Measurements from ENCODE around the gene MLX. TPM values are rescaled to one million over a fixed set of nuclear protein-coding genes. Genes with fewer than 3 reads are reported as not detected.

The MLX gene
- total and polyA plus RNA-seq, 2 of the 8 experiments (the other 6 are each of a cell fraction or from before 2014, with no cell fraction given), result 27.0 to 27.5 TPM

- Histone ChIP-seq H3K18ac (ENCODE audit: extremely low read depth, low read length) (no peak overlapping the region), H2BK120ac (replicated peaks; ENCODE audit: low read depth, low read length) (no peak overlapping the region), H3K56ac (replicated peaks; ENCODE audit: insufficient read length, low read depth, low read length) (no peak overlapping the region), H4K91ac (replicated peaks; ENCODE audit: insufficient read length, low read length) (no peak overlapping the region), H3K79me2 (ENCODE audit: control insufficient read depth in 1 of 2, insufficient read depth in 2 of 2, low read length in 2 of 2) (no peaks in the 10 kb centered on the region), H3K4me1 (replicated peaks in 1 of 4; ENCODE audit: control insufficient read depth in 3 of 4, insufficient read depth in 4 of 4, low read length in 3 of 4) (peaks cover 0 to 7% (median 6%) of the 10 kb centered on the region in 4 experiments; a peak in 5 of 7 replicates), H2BK12ac (ENCODE audit: low read depth, low read length) (no peak overlapping the region), H3K36me3 (ENCODE audit: control insufficient read depth in 2 of 4, insufficient read depth in 4 of 4, low read length in 3 of 4) (no peaks in the 10 kb centered on the region), H4K8ac (ENCODE audit: extremely low read depth, insufficient read depth, low read length) (peak overlapping the region; percentile 57; the same call in 1 of the 2 replicates), H3K9me3 (ENCODE audit: insufficient read depth in 2 of 2, low read depth in 1 of 2, low read length in 1 of 2) (no peaks in the 10 kb centered on the region), H4K5ac (ENCODE audit: insufficient read length, low read depth, low read length) (no peak overlapping the region), H3K27me3 (replicated peaks in 1 of 4; ENCODE audit: control insufficient read depth in 3 of 4, extremely low read depth in 1 of 4, insufficient read depth in 3 of 4, low read length in 3 of 4) (peaks cover 0 to 6% (median 0%) of the 10 kb centered on the region in 4 experiments; a peak in 3 of 7 replicates), H3K27ac (ENCODE audit: low read depth, low read length) (no peak overlapping the region), H2AFZ (ENCODE audit: low read length) (peak overlapping the region; percentile 99; the same call in 1 of the 2 replicates), H2BK5ac (ENCODE audit: low read depth, low read length) (no peak overlapping the region), H3K4ac (replicated peaks; ENCODE audit: insufficient read length, low read depth, low read length) (no peak overlapping the region), H3K79me1 (ENCODE audit: low read depth, low read length) (no peaks in the 10 kb centered on the region), H3K9ac (replicated peaks in 1 of 4; ENCODE audit: extremely low read depth in 1 of 4, low read depth in 3 of 4, low read length in 3 of 4) (no peak overlapping the region), H3K4me2 (ENCODE audit: insufficient read depth in 1 of 2, low read depth in 2 of 2, low read length in 2 of 2) (peak overlapping the region; percentile 59 to 74), H2BK20ac (ENCODE audit: low read length) (no peak overlapping the region), H2BK15ac (ENCODE audit: low read length) (no peak overlapping the region), H2AK5ac (ENCODE audit: low read depth, low read length) (no peak overlapping the region), H4K20me1 (replicated peaks in 1 of 2; ENCODE audit: control insufficient read depth in 1 of 2, insufficient read depth in 2 of 2, low read length in 2 of 2) (no peaks in the 10 kb centered on the region), H3K23ac (ENCODE audit: insufficient read length) (no peak overlapping the region), H3K23me2 (ENCODE audit: low read depth, low read length) (peaks cover 5% of the 10 kb centered on the region), H3K4me3 (ENCODE audit: extremely low read depth in 1 of 4, insufficient read depth in 2 of 4, low read depth in 3 of 4, low read length in 4 of 4) (peak overlapping the region; percentile 10 to 59 (median 32); a peak in 6 of 8 replicates), H3K14ac (ENCODE audit: insufficient read length) (no peak overlapping the region)
- ChIA-PET POLR2A (ENCODE audit: partially characterized antibody) (no interaction called here), CTCF (ENCODE audit: partially characterized antibody) (interaction anchor here (1.3 to 6.3 kb wide), 3 partner anchors 13 to 309 kb away, joined by 3 to 69 read pairs (median 4); no protein-coding TSS in a partner anchor)
- 21% methylated on average over 52 of the region's 60 CpGs; no CpG with 5 or more reads in 1 of the 2 experiments for whole genome bisulfite sequencing, 2 experiments (ENCODE audit: extremely low coverage in 1 of 2, insufficient coverage in 1 of 2, insufficient read length in 1 of 2, insufficient replicate concordance in 2 of 2, low coverage in 1 of 2, low lambda C conversion rate in 2 of 2, missing lambda C conversion rate in 1 of 2)
- DNase-seq (ENCODE audit: low read depth in 1 of 2, low spot score in 2 of 2) (peak in 1 of 2 experiments; percentile 65), FAIRE-seq (no peak)
- no peak for TF ChIP-seq SIN3A (conservative IDR thresholded peaks at IDR 0.05 in 1 of 2, IDR thresholded peaks at IDR 0.05 in 1 of 2; ENCODE audit: low read depth in 1 of 2, low read length in 2 of 2)
- TF ChIP-seq RAD21 (IDR thresholded peaks at IDR 0.05 in 1 of 2, conservative IDR thresholded peaks at IDR 0.05 in 1 of 2; ENCODE audit: low read depth in 2 of 2, low read length in 2 of 2), result peak in 1 of 2 experiments; percentile 30; a peak in 2 of 4 replicates
- no peak for TF ChIP-seq BCL11A (IDR thresholded peaks at IDR 0.05; ENCODE audit: low read depth in 2 of 2, low read length in 2 of 2)
- TF ChIP-seq SUZ12 (IDR thresholded peaks at IDR 0.05; ENCODE audit: low read length), result no peak
- TF ChIP-seq ASH2L (IDR thresholded peaks at IDR 0.05; ENCODE audit: low read length), result no peak
- no peak for TF ChIP-seq EGR1 (IDR thresholded peaks at IDR 0.05; ENCODE audit: borderline replicate concordance, low read depth, low read length)
- no peak for TF ChIP-seq RFX5 (IDR thresholded peaks at IDR 0.05; ENCODE audit: borderline replicate concordance, low read depth, low read length)
- TF ChIP-seq CHD2 (IDR thresholded peaks at IDR 0.05; ENCODE audit: low read length), result no peak
- TF ChIP-seq BRCA1 (IDR thresholded peaks at IDR 0.05; ENCODE audit: low read depth, low read length), result no peak
These were observed 35.2 kb upstream of the MLX start for GRCh38 chr17:42531455-42532354.
